HEK293 (cell line): Measurements from ENCODE around the gene BDKRB1.

Experiments used
- AEBP2 ChIP-seq: fragments of 450-650 bp; formaldehyde crosslinking; IDR thresholded peaks from 2 replicates; pipeline ENCODE4 v1.5.1; 2016; ENCODE audit warnings: missing biosample characterization, missing genetic modification characterization, borderline replicate concordance
- BCL11A ChIP-seq: fragments of 450-650 bp; formaldehyde crosslinking; IDR thresholded peaks from 2 replicates; pipeline ENCODE4 v1.5.1; 2016; ENCODE audit warnings: low read depth, missing biosample characterization, missing genetic modification characterization
- PRDM10 ChIP-seq: fragments of 450-650 bp; formaldehyde crosslinking; IDR thresholded peaks from 2 replicates; pipeline ENCODE4 v1.5.1; 2016; ENCODE audit warnings: missing biosample characterization, missing genetic modification characterization
- ZNF138 ChIP-seq: fragments of 450-650 bp; formaldehyde crosslinking; IDR thresholded peaks from 2 replicates; pipeline ENCODE4 v1.5.1; 2016; ENCODE audit warnings: missing biosample characterization, missing genetic modification characterization, borderline replicate concordance
- ZNF830 ChIP-seq: fragments of 450-650 bp; IDR thresholded peaks from 2 replicates; pipeline ENCODE4 v1.5.0; 2018; ENCODE audit warnings: missing biosample characterization, missing genetic modification characterization, low read depth, mild to moderate bottlenecking, moderate library complexity
- TF ChIP-seq, protein P1 (sequence below): fragments of 450-650 bp; formaldehyde crosslinking; IDR thresholded peaks from 2 replicates; pipeline ENCODE4 v1.5.1; 2016; ENCODE audit warnings: missing biosample characterization, missing genetic modification characterization

DNA sequence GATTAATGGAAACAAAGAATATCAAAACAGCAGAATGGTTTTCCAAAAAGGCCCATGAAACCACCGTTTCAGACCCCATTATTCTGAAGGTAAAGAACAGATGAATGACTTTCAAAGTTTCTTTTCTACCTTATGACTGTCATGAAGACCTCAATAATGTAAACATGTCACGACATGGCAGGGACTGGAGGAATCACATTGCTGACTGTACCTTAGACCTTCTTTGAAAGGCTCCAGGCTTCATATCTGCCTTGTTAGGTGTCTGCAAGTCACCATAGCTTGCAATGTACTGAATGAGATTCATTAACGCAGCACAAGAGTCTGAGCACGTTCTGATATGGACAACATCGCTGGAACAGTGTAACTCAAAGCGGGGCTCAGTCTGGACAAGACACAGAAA lies 54.9 kb downstream of the BDKRB1 start:
- TF ChIP-seq ZNF138 (tag by site-specific recombination) (no peak), AEBP2 (tag by site-specific recombination) (no peak), PRDM10 (tag by site-specific recombination) (no peak), ZNF830 (tag by site-specific recombination) (no peak), BCL11A (tag by site-specific recombination) (no peak)
- TF ChIP-seq, protein P1, sequence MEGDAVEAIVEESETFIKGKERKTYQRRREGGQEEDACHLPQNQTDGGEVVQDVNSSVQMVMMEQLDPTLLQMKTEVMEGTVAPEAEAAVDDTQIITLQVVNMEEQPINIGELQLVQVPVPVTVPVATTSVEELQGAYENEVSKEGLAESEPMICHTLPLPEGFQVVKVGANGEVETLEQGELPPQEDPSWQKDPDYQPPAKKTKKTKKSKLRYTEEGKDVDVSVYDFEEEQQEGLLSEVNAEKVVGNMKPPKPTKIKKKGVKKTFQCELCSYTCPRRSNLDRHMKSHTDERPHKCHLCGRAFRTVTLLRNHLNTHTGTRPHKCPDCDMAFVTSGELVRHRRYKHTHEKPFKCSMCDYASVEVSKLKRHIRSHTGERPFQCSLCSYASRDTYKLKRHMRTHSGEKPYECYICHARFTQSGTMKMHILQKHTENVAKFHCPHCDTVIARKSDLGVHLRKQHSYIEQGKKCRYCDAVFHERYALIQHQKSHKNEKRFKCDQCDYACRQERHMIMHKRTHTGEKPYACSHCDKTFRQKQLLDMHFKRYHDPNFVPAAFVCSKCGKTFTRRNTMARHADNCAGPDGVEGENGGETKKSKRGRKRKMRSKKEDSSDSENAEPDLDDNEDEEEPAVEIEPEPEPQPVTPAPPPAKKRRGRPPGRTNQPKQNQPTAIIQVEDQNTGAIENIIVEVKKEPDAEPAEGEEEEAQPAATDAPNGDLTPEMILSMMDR = no peak
